Measurements from ENCODE around the gene C3orf20. TPM values are rescaled to one million over a fixed set of nuclear protein-coding genes. Genes with fewer than 3 reads are reported as not detected.

C3orf20 gene
- total and polyA plus RNA-seq, 9 of the 15 experiments (the other 6 are each of a cell fraction or from before 2014, with no cell fraction given), result 0.04 TPM; not detected in 8

DNA sequence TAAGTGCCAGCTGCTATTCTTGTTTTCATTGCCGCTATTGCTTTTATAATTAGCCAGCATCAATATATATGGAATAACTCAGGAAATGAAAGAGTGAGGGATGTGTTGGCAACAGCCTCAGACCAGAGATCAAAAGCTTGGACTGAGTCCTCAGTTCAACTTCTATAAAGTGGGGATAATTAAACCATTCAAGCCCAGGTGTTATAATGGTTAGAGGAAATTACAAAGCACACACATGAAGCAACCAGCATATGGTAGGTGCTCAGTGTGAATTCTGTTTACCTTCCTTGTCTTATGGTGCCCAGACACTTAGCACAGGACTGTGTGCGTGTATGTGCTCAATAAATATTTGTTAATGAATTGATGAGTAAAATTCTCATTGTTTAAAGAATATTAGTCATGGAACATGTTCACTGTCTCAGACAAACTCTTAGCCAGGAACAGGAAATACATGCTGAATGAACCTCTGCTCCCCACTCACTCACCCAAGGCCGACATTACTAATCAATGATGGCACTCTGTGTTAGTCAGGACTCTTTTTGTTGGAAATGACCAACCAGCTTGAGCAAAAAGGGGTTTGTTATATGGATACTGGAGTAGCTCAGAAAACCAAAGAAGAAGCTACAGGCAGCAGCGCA, 40.1 kb upstream of the C3orf20 start:
- no peak overlapping the region for H3K9ac ChIP-seq (ENCODE audit: insufficient read depth in 1 of 2, low read depth in 2 of 2, low read length in 2 of 2)
- ATAC-seq (no peak), FAIRE-seq (no peak), DNase-seq (ENCODE audit: extremely low read depth in 1 of 4, low spot score in 3 of 4) (no peak)
- no peaks in the 10 kb centered on the region for H3K9me3 ChIP-seq (replicated peaks; ENCODE audit: control insufficient read depth, insufficient read depth, low read depth, low read length)
- H3K9me1 ChIP-seq (ENCODE audit: control insufficient read depth, insufficient read depth, low read length), result no peaks in the 10 kb centered on the region
- CTCF ChIA-PET (ENCODE audit: low intra/inter-chr PET ratio), result no interaction called here
- H3K4me2 ChIP-seq (ENCODE audit: insufficient read depth, low read length), result no peak overlapping the region
- H3K36me3 ChIP-seq (ENCODE audit: control insufficient read depth, insufficient read depth, low read length), result no peaks in the 10 kb centered on the region
- H2AFZ ChIP-seq (ENCODE audit: low read depth, low read length), result no peak overlapping the region
- peaks cover 23 to 53% of the 10 kb centered on the region in 2 experiments; a peak in 4 of 5 replicates for H3K27me3 ChIP-seq (ENCODE audit: control insufficient read depth in 2 of 2, insufficient read depth in 2 of 2, low read length in 2 of 2)
- POLR2A ChIA-PET, result interaction anchor here (0.5 to 1.2 kb wide), 2 partner anchors 13 to 1357 kb away, joined by 3 to 5 read pairs; no protein-coding TSS in a partner anchor
- intact Hi-C loops (cut with micrococcal nuclease) (loop anchor here (1.0 to 2.0 kb wide), 2 partner anchors 146 to 286 kb away; no protein-coding TSS in a partner anchor), in situ Hi-C loops (cut with MboI) (no loop called here)
- 5% methylated on average over 4 of the region's 4 CpGs for WGBS (ENCODE audit: insufficient coverage, low coverage, missing lambda C conversion rate)
- H3K4me3 ChIP-seq, result no peak overlapping the region
- H3K27ac ChIP-seq (ENCODE audit: extremely low read depth, low read depth, low read length), result no peak overlapping the region
- H3K79me2 ChIP-seq (ENCODE audit: control insufficient read depth, insufficient read depth, low read length), result no peaks in the 10 kb centered on the region
- no peaks in the 10 kb centered on the region for H4K20me1 ChIP-seq (replicated peaks; ENCODE audit: control insufficient read depth, insufficient read depth, low read length)
- no peaks in the 10 kb centered on the region for H3K4me1 ChIP-seq (replicated peaks in 1 of 2; ENCODE audit: control insufficient read depth in 2 of 2, insufficient read depth in 2 of 2, low read length in 2 of 2)
- no TSS peak for BruUV-seq (replicated peaks)
- no peak for TF ChIP-seq ZNF584 (CRISPR knock-in tag; IDR thresholded peaks at IDR 0.05; ENCODE audit: low read depth)
- TF ChIP-seq XRCC4 (IDR thresholded peaks at IDR 0.05; ENCODE audit: extremely low read depth, insufficient read depth, insufficient read length), result no peak
- TF ChIP-seq ILF3 (IDR thresholded peaks at IDR 0.05; ENCODE audit: borderline replicate concordance), result no peak
- no peak for TF ChIP-seq ZNF263 (CRISPR knock-in tag; IDR thresholded peaks at IDR 0.05; ENCODE audit: borderline replicate concordance)
- no peak for TF ChIP-seq HMGN3 (IDR thresholded peaks at IDR 0.05; ENCODE audit: borderline replicate concordance, extremely low read depth, insufficient read length, low read depth, low read length)
- no peak for TF ChIP-seq CEBPG (CRISPR knock-in tag; IDR thresholded peaks at IDR 0.05)
- TF ChIP-seq CEBPG (tag; conservative IDR thresholded peaks at IDR 0.05 in 1 of 2, IDR thresholded peaks at IDR 0.05 in 1 of 2), result no peak
- no peak for TF ChIP-seq HMG20A (CRISPR knock-in tag; conservative IDR thresholded peaks at IDR 0.05)
- TF ChIP-seq, protein P1, sequence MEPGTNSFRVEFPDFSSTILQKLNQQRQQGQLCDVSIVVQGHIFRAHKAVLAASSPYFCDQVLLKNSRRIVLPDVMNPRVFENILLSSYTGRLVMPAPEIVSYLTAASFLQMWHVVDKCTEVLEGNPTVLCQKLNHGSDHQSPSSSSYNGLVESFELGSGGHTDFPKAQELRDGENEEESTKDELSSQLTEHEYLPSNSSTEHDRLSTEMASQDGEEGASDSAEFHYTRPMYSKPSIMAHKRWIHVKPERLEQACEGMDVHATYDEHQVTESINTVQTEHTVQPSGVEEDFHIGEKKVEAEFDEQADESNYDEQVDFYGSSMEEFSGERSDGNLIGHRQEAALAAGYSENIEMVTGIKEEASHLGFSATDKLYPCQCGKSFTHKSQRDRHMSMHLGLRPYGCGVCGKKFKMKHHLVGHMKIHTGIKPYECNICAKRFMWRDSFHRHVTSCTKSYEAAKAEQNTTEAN (CRISPR knock-in tag; IDR thresholded peaks at IDR 0.05), result no peak
- TF ChIP-seq MEF2A (IDR thresholded peaks at IDR 0.05; ENCODE audit: control insufficient read depth, low read depth, low read length), result no peak
- TF ChIP-seq, protein P2, sequence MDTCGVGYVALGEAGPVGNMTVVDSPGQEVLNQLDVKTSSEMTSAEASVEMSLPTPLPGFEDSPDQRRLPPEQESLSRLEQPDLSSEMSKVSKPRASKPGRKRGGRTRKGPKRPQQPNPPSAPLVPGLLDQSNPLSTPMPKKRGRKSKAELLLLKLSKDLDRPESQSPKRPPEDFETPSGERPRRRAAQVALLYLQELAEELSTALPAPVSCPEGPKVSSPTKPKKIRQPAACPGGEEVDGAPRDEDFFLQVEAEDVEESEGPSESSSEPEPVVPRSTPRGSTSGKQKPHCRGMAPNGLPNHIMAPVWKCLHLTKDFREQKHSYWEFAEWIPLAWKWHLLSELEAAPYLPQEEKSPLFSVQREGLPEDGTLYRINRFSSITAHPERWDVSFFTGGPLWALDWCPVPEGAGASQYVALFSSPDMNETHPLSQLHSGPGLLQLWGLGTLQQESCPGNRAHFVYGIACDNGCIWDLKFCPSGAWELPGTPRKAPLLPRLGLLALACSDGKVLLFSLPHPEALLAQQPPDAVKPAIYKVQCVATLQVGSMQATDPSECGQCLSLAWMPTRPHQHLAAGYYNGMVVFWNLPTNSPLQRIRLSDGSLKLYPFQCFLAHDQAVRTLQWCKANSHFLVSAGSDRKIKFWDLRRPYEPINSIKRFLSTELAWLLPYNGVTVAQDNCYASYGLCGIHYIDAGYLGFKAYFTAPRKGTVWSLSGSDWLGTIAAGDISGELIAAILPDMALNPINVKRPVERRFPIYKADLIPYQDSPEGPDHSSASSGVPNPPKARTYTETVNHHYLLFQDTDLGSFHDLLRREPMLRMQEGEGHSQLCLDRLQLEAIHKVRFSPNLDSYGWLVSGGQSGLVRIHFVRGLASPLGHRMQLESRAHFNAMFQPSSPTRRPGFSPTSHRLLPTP (IDR thresholded peaks at IDR 0.05; ENCODE audit: borderline replicate concordance, extremely low read depth, insufficient read length), result no peak
- no peak for TF ChIP-seq NRF1 (conservative IDR thresholded peaks at IDR 0.05 in 1 of 2, IDR thresholded peaks at IDR 0.05 in 1 of 2)
- TF ChIP-seq, protein P3, sequence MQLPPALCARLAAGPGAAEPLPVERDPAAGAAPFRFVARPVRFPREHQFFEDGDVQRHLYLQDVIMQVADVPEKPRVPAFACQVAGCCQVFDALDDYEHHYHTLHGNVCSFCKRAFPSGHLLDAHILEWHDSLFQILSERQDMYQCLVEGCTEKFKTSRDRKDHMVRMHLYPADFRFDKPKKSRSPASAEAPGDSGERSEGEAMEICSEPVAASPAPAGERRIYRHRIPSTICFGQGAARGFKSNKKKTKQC (CRISPR knock-in tag; IDR thresholded peaks at IDR 0.05), result no peak
- TF ChIP-seq THAP12 (CRISPR knock-in tag; IDR thresholded peaks at IDR 0.05), result no peak
